Duodenal mucosa (tissue), 2 donors: ENCODE data around the gene KLHL6.
"Not testable (repeated sequence)": the region's sequence is repeated elsewhere in the genome, so short reads cannot be mapped to it uniquely, and the experiment has no call there.

ENCODE experiments used
- H3K27ac ChIP-seq: one replicate; pipeline ENCODE4 v1.7.0; 2013; ENCODE audit warnings: low read depth, low read length
- H3K27me3 ChIP-seq, 2 donors: one replicate each; pipeline ENCODE4 v1.7.0; 2013; ENCODE audit warnings: low read length in 2 of 2, control low read depth in 1 of 2; ENCODE audit not compliant: insufficient read depth in 2 of 2, control insufficient read depth in 1 of 2
- H3K36me3 ChIP-seq, 2 donors: one replicate each; pipeline ENCODE4 v1.7.0; 2013; ENCODE audit warnings: low read length in 2 of 2, control low read depth in 1 of 2; ENCODE audit not compliant: insufficient read depth in 2 of 2, control insufficient read depth in 1 of 2
- H3K4me1 ChIP-seq, 2 donors: one replicate each; pipeline ENCODE4 v1.7.0; 2013; ENCODE audit warnings: low read length in 2 of 2, control low read depth in 1 of 2; ENCODE audit not compliant: insufficient read depth in 2 of 2, control insufficient read depth in 1 of 2
- H3K4me3 ChIP-seq, 2 donors: one replicate each; pipeline ENCODE4 v1.7.0; 2013; ENCODE audit warnings: low read length in 2 of 2, low read depth in 1 of 2
- H3K9ac ChIP-seq, 2 donors: one replicate each; pipeline ENCODE4 v1.7.0; 2013; ENCODE audit warnings: low read length in 2 of 2, low read depth in 1 of 2
- H3K9me3 ChIP-seq, 2 donors: one replicate each; pipeline ENCODE4 v1.7.0; 2013; ENCODE audit warnings: low read length in 2 of 2, control low read depth in 1 of 2; ENCODE audit not compliant: control insufficient read depth in 1 of 2

The KLHL6 gene

DNA sequence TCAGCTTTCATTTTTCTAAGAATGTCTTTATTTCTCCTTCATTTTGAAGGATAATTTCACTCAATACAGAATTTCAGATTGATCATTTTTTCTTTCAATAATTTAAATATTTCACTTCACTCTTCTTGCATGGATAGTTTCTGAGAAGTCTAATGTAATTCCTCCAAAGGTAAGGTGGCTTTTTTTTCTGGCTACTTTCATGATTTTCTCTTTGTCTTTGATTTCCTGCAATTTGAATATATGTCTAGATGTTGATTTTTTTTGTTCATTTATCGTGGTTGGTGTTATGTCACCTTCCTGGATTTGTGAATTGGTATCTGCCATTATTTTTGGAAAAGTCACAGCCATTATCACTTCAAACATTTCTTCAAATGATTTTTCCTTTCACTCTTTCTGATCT is 112.5 kb downstream of the KLHL6 start:
- Histone ChIP-seq H3K4me1 (peaks cover 2% of the 10 kb centered on the region in 2 donors), H3K9ac (no peak overlapping the region), H3K27ac (no peak overlapping the region), H3K9me3 (peaks cover 6 to 19% of the 10 kb centered on the region in 2 donors), H3K27me3 (no peaks in the 10 kb centered on the region), H3K36me3 (no peaks in the 10 kb centered on the region), H3K4me3 (no peak overlapping the region)

- peaks cover 6 to 19% of the 10 kb centered on the region in 2 donors for H3K9me3 ChIP-seq
- not testable (repeated sequence) for H3K4me1 ChIP-seq, H3K9ac ChIP-seq, H3K4me3 ChIP-seq, H3K27ac ChIP-seq, H3K36me3 ChIP-seq, H3K27me3 ChIP-seq
Measured at GRCh38 chr3:183440521-183440920, 115.0 kb downstream of the KLHL6 start.

DNA sequence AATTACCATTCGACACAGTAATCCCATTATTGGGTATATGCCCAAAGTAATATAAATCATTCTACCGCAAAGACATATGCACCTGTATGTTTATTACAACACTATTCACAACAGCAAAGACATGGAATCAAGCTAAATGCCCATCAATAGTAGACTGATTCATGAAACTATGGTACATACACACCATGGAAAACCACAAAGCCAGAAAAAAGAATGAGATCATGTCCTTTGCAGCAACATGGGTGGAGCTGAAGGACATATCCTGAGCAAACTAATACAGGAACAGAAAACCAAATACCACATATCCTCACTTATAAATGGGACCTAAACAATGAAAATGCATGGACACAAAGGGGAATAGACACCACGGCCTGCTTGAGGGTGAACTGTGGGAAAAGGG is 116.0 kb downstream of the KLHL6 start:
- no peak overlapping the region for H3K9ac ChIP-seq
- H3K36me3 ChIP-seq, result no peaks in the 10 kb centered on the region
- no peak overlapping the region for H3K4me3 ChIP-seq
- peaks cover 6 to 17% of the 10 kb centered on the region in 2 donors for H3K9me3 ChIP-seq
- H3K27ac ChIP-seq, result no peak overlapping the region
- peaks cover 0 to 2% of the 10 kb centered on the region in 2 donors for H3K27me3 ChIP-seq
- no peaks in the 10 kb centered on the region for H3K4me1 ChIP-seq

DNA sequence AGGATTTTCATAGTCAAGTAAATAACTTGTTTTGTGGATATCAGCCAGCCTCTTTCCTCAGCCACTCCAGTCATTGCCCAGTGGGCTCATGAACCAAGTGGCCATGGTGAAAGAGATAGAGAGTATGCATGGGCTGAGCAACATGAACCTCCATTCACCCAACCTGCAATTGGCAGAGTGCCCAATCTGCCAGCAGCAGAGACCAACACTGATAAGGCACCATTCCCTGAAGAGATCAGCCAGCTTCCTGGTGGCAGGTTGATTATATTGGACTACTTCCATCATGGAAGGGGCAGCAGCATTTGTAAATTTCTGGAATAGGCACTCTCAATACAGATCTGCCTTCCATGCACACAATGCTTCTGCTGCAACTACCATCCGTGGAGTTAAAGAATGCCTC is 116.8 kb downstream of the KLHL6 start:
- H3K36me3 ChIP-seq, result no peaks in the 10 kb centered on the region
- peaks cover 0 to 2% of the 10 kb centered on the region in 2 donors for H3K27me3 ChIP-seq
- no peak overlapping the region for H3K9ac ChIP-seq
- no peak overlapping the region for H3K27ac ChIP-seq
- H3K9me3 ChIP-seq, result peaks cover 4 to 9% of the 10 kb centered on the region in 2 donors
- H3K4me3 ChIP-seq, result no peak overlapping the region
- H3K4me1 ChIP-seq, result no peaks in the 10 kb centered on the region

- Histone ChIP-seq H3K4me1 (no peaks in the 10 kb centered on the region), H3K27ac (no peak overlapping the region), H3K9ac (no peak overlapping the region), H3K27me3 (peaks cover 0 to 2% of the 10 kb centered on the region in 2 donors), H3K36me3 (no peaks in the 10 kb centered on the region), H3K9me3 (peaks cover 0 to under 1% of the 10 kb centered on the region in 2 donors), H3K4me3 (no peak overlapping the region)
Measured at GRCh38 chr3:183437666-183438564, 117.6 kb downstream of the KLHL6 start.
